ENCODE measurements around the gene GSC.

Gene GSC

DNA sequence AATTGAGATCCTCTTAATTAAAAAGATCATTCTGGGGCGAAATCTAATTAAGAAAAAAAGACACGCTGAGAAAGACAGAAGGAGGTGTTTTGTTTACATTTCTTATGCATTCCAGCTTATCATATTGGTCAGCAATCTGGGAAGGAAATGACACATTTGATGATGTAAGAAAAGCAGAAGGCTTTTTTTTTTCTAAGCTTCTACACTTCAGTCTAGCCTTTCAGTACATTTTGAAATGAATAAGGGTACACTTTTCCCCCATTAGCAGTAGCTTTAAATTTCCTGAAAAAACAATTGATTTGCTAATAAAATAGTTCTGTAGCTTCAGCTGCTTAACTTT, 5.9 kb upstream of the GSC start:
- H3K4me3 ChIP-seq (ENCODE audit: low read length) = no peak overlapping the region
- TF ChIP-seq ZNF274 (IDR thresholded peaks at IDR 0.05; ENCODE audit: low read depth, low read length) = no peak

- TF ChIP-seq ZNF274 (IDR thresholded peaks at IDR 0.05; ENCODE audit: low read depth, low read length) = no peak
These were observed 5.4 kb upstream of the GSC start for GRCh38 chr14:94775091-94775870.

GRCh38 chr14:94774344-94775090, 4.6 kb upstream of the GSC start:
- TF ChIP-seq ZNF274 (IDR thresholded peaks at IDR 0.05; ENCODE audit: low read depth, low read length) = no peak
- no peak overlapping the region for H3K4me3 ChIP-seq (ENCODE audit: low read length)

More at GRCh38 chr14:94775091-94775870, 5.4 kb upstream of the GSC start:
- no peak overlapping the region for H3K4me3 ChIP-seq (ENCODE audit: low read length)

GRCh38 chr14:94773655-94774343, 3.9 kb upstream of the GSC start:
- no peak for TF ChIP-seq ZNF274 (IDR thresholded peaks at IDR 0.05; ENCODE audit: low read depth, low read length)
- H3K4me3 ChIP-seq (ENCODE audit: low read length) = no peak overlapping the region

- H3K4me3 ChIP-seq (ENCODE audit: low read length) = no peak overlapping the region
- no peak for TF ChIP-seq ZNF274 (IDR thresholded peaks at IDR 0.05; ENCODE audit: low read depth, low read length)
These were observed 3.2 kb upstream of the GSC start for GRCh38 chr14:94773061-94773648.

GRCh38 chr14:94772548-94772947, 2.6 kb upstream of the GSC start:
- H3K4me3 ChIP-seq (ENCODE audit: low read length) = no peak overlapping the region
- TF ChIP-seq ZNF274 (IDR thresholded peaks at IDR 0.05; ENCODE audit: low read depth, low read length) = no peak

DNA sequence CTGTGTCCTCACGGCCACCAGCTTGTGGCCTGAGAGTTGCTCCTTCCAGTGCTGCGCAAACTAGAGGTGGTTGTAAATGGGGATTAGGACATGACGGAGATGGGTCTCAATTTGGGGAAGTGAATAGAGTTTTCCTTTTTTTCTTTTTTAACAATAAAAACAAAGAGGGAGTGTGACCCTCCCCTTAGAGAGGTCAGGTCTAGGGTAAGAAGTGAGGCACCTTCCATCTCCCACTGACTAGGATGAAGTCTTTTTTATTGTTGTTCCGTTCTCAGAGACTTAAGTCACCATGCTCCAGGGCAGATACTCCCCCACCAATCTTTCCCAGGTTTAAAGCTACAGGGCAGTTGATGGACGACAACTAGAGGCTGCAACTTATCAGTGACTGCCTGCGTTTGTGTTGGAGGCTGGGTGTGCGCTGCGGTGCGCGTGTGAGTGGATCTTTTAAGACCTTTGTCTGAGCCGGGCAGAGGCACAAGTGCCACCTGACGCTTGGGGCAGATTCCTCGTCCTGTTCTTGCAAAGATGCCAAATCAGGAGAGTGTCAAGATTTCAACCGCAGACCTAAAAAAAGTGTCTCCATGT, 2.1 kb upstream of the GSC start:
- TF ChIP-seq ZNF274 (IDR thresholded peaks at IDR 0.05; ENCODE audit: low read depth, low read length) = no peak
- H3K4me3 ChIP-seq (ENCODE audit: low read length) = no peak overlapping the region

DNA sequence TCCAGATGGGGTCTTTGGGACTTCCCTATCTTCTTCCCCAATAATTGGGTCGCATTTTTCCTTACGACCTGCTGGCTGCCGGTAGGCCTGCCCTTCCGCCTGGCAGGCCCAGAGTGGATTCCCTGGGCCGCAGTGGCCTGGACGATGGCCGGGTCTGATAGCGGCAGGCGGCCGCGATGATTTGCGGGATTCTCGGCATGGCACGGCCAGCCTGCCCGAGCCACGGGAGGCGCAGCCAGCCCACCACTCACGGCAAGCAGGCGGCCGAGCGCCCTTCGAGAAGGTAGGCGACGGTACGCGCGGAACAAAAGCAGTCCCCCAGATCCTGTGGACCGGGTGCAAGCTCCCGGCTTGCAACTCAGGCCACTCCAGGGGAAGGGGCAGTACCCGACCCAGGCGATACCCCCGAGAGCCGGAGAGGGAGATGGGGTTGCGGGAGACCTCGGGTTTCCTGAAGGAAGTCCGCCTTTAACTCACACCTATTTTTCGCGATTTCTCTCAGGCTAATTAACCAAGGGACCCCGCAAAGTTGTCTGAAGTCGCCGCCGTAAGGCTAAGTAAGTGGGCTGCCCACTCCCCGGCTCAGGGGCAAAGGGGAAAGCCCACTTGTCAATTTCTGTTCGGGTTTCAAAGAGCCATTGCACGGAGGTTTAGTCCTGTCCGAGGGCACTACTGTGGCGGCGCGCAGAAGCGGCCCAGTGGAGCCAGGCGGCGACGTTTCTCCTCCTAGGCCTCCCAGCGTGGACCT, 1.4 kb upstream of the GSC start:
- TF ChIP-seq ZNF274 (IDR thresholded peaks at IDR 0.05; ENCODE audit: low read depth, low read length) = no peak
- no peak overlapping the region for H3K4me3 ChIP-seq (ENCODE audit: low read length)

GRCh38 chr14:94770815-94771157, 873 bp upstream of the GSC start:
- no peak overlapping the region for H3K4me3 ChIP-seq (ENCODE audit: low read length)
- no peak for TF ChIP-seq ZNF274 (IDR thresholded peaks at IDR 0.05; ENCODE audit: low read depth, low read length)

DNA sequence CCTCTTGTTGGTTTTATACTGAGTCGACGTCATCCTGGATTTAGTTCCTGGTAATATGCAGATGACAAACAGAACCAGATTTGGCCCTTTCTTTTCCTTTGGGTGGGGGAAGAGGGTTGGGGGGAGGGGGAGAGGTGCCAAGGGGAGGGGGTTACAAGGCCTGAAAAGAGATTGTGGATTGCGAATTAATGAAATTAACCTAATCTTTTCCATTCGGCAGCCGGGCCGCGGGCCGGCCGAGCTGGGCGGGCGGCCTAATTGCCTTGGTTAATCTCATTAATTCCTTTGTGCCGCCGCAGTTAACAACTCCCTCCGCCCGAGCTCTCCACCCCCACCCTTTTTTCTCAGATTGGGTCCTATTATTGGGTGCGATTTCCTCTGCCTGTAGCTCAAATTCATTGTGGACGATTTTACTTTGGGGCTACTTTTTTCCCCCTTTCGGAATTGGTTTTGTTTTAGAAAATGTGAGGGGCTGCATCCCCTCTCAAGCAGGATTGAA, 387 bp upstream of the GSC start:
- TF ChIP-seq ZNF274 (IDR thresholded peaks at IDR 0.05; ENCODE audit: low read depth, low read length) = no peak
- H3K4me3 ChIP-seq (ENCODE audit: low read length) = no peak overlapping the region

GRCh38 chr14:94768521-94769390, 1.2 kb downstream of the GSC start:
- no peak for TF ChIP-seq ZNF274 (IDR thresholded peaks at IDR 0.05; ENCODE audit: low read depth, low read length)
- H3K4me3 ChIP-seq (ENCODE audit: low read length) = no peak overlapping the region; the same call in 1 of the 2 replicates

DNA sequence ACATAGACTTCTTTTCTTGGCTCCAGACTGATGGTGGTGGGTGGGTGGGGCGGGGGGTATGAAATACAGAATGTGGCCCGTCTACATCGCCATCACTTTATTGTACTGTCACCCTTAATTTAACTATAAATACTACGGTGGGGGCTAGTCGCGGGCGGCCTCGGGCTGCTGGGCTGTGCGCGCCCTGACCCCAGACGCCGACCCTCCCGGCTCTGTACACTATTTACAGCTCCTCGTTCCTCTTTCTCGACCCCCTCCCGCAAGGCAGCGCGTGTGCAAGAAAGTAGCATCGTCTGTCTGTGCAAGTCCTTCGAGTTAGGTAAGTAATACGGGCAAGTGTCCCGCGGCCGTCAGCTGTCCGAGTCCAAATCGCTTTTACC, 1.8 kb downstream of the GSC start:
- H3K4me3 ChIP-seq (ENCODE audit: low read length) = no peak overlapping the region
- no peak for TF ChIP-seq ZNF274 (IDR thresholded peaks at IDR 0.05; ENCODE audit: low read depth, low read length)

All from GM08714 (cell line).